ENCODE data around the gene ARHGAP29. TPM values are rescaled to one million over a fixed set of nuclear protein-coding genes. Genes with fewer than 3 reads are reported as not detected.
A peak's percentile ranks its signal among the peaks of the same experiment; 100 is the strongest.
"Not testable (repeated sequence)": the region's sequence is repeated elsewhere in the genome, so short reads cannot be mapped to it uniquely, and the experiment has no call there.

Gene ARHGAP29
- total RNA-seq, 1 experiment from 2014 or later: 161 TPM

DNA sequence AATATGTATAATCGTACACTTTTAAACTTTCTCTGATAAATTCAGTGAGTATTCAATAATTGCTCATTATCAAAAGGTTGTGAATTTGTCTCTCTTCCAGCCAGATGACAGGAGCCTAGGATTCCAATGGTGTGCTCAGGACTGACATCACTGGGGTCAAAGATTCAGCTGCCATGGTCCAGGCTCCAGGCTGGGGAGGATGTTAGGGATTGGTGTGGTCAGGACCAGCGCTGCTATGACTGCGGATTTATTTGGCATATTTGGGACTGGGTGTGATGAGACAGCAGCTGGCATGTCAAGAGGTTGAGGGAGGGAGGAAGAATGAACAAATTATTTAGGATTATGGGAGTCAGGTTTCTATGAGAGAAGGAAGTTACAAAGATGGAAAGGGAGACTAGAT is 68.3 kb downstream of the ARHGAP29 start:
- Histone ChIP-seq H3K79me2 (ENCODE audit: low read length) (peaks cover 13% of the 10 kb centered on the region; the same call in 1 of the 2 replicates), H3K36me3 (ENCODE audit: low read depth, low read length) (peaks cover 50% of the 10 kb centered on the region), H3K4me2 (ENCODE audit: low read length) (no peak overlapping the region), H2AFZ (ENCODE audit: low read length) (no peak overlapping the region), H3K9me3 (ENCODE audit: low read length) (no peaks in the 10 kb centered on the region), H3K4me1 (ENCODE audit: insufficient read depth, low read length) (no peaks in the 10 kb centered on the region), H3K27me3 (ENCODE audit: low read length) (no peaks in the 10 kb centered on the region), H3F3A (ENCODE audit: low read length, unreplicated experiment) (peaks cover 40% of the 10 kb centered on the region), H4K20me1 (ENCODE audit: low read length) (peaks cover 51% of the 10 kb centered on the region), H3K27ac (ENCODE audit: low read length) (no peak overlapping the region), H3K9me2 (replicated peaks; ENCODE audit: low read length) (no peaks in the 10 kb centered on the region), H3K9ac (ENCODE audit: low read length) (no peak overlapping the region), H3K4me3 (ENCODE audit: low read length) (no peak overlapping the region)
- TF ChIP-seq EZH2phosphoT487 (IDR thresholded peaks at IDR 0.05; ENCODE audit: borderline replicate concordance, low read length) (no peak), EZH2 (IDR thresholded peaks at IDR 0.05; ENCODE audit: low read length, unreplicated experiment) (no peak)
- TF ChIP-seq, protein P1, sequence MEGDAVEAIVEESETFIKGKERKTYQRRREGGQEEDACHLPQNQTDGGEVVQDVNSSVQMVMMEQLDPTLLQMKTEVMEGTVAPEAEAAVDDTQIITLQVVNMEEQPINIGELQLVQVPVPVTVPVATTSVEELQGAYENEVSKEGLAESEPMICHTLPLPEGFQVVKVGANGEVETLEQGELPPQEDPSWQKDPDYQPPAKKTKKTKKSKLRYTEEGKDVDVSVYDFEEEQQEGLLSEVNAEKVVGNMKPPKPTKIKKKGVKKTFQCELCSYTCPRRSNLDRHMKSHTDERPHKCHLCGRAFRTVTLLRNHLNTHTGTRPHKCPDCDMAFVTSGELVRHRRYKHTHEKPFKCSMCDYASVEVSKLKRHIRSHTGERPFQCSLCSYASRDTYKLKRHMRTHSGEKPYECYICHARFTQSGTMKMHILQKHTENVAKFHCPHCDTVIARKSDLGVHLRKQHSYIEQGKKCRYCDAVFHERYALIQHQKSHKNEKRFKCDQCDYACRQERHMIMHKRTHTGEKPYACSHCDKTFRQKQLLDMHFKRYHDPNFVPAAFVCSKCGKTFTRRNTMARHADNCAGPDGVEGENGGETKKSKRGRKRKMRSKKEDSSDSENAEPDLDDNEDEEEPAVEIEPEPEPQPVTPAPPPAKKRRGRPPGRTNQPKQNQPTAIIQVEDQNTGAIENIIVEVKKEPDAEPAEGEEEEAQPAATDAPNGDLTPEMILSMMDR (conservative IDR thresholded peaks at IDR 0.05; ENCODE audit: low read depth, low read length): no peak
- CTCF ChIA-PET: no interaction called here
- intact Hi-C loops (cut with micrococcal nuclease): loop anchor here (2.0 kb wide), 1 partner anchor 160 kb away; no protein-coding TSS in a partner anchor
- BruUV-seq (replicated peaks): no TSS peak
- DNase-seq (no peak), ATAC-seq (no peak)
- POLR2A ChIA-PET (ENCODE audit: unreplicated experiment): no interaction called here

DNA sequence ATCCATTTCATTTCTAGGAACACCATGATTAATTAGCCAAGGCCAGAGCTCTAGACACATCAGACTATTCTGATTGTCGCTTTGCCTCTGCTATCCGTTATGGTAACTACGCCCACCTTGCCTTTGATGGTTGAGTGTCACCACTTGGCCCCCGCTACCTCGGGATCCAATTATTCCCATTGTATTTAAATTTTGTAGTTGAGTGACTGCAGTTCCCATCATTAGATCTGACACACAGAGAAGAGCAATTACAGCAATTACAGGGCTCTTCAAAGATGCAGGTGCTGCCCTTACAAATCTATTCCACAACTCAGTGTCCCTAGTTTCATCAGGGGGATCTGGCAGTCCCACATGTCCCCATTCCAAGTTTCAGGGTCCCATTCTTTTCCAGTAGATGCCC is 71.5 kb downstream of the ARHGAP29 start:
- BruUV-seq (replicated peaks): TSS peak; percentile 1
- CTCF ChIA-PET: interaction anchor here (2.0 kb wide), 1 partner anchor 170 kb away, joined by 5 read pairs; no protein-coding TSS in a partner anchor

DNA sequence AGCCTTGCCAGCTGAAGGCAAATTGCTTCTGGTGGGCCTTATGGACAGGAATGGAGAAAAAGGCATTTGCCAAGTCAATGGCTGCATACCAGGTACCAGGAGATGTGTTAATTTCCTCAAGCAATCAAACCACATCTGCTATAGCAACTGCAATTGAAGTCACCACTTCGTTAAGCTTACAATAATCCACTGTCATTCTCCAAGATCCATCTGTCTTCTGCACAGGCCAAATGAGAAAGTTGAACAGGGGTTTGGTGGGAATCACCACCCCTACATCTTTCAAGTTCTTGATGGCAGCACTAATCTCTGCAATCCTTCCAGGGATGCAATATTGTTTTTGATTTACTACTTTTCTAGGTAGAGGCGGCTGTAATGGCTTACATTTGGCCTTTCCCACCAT is 72.5 kb downstream of the ARHGAP29 start:
- BruUV-seq (replicated peaks); H3K27ac ChIP-seq (ENCODE audit: low read length); H3K4me2 ChIP-seq (ENCODE audit: low read length); H3K27me3 ChIP-seq (ENCODE audit: low read length); H3K9me3 ChIP-seq (ENCODE audit: low read length); DNase-seq; H3F3A ChIP-seq (ENCODE audit: low read length, unreplicated experiment); H3K9ac ChIP-seq (ENCODE audit: low read length); H3K4me3 ChIP-seq (ENCODE audit: low read length); H3K9me2 ChIP-seq (replicated peaks; ENCODE audit: low read length); H3K79me2 ChIP-seq (ENCODE audit: low read length); POLR2A ChIA-PET (ENCODE audit: unreplicated experiment); ATAC-seq; H3K4me1 ChIP-seq (ENCODE audit: insufficient read depth, low read length); H2AFZ ChIP-seq (ENCODE audit: low read length); H3K36me3 ChIP-seq (ENCODE audit: low read depth, low read length): not testable (repeated sequence)
- peaks cover 14% of the 10 kb centered on the region for H4K20me1 ChIP-seq (ENCODE audit: low read length)
- CTCF ChIA-PET: interaction anchor here (2.0 kb wide), 1 partner anchor 171 kb away, joined by 5 read pairs; no protein-coding TSS in a partner anchor
- intact Hi-C loops (cut with micrococcal nuclease): loop anchor here (2.0 kb wide), 1 partner anchor 96 kb away; no protein-coding TSS in a partner anchor

More for the DNA sequence above, 71.5 kb downstream of the ARHGAP29 start:
- POLR2A ChIA-PET (ENCODE audit: unreplicated experiment): no interaction called here
- H3K27me3 ChIP-seq (ENCODE audit: low read length): no peaks in the 10 kb centered on the region
- H3K9me2 ChIP-seq (replicated peaks; ENCODE audit: low read length): no peaks in the 10 kb centered on the region
- H3K9ac ChIP-seq (ENCODE audit: low read length): no peak overlapping the region
- H3K4me3 ChIP-seq (ENCODE audit: low read length): no peak overlapping the region
- peaks cover 23% of the 10 kb centered on the region for H4K20me1 ChIP-seq (ENCODE audit: low read length)
- ATAC-seq (0 out of 2 replicates have a peak, but pooled peaks have one; percentile 1), DNase-seq (no peak)
- intact Hi-C loops (cut with micrococcal nuclease): loop anchor here (2.0 kb wide), 1 partner anchor 97 kb away; no protein-coding TSS in a partner anchor
- H3K79me2 ChIP-seq (ENCODE audit: low read length): no peaks in the 10 kb centered on the region
- H2AFZ ChIP-seq (ENCODE audit: low read length): no peak overlapping the region
- peaks cover 18% of the 10 kb centered on the region for H3K36me3 ChIP-seq (ENCODE audit: low read depth, low read length)
- H3K27ac ChIP-seq (ENCODE audit: low read length): no peak overlapping the region
- H3K9me3 ChIP-seq (ENCODE audit: low read length): no peaks in the 10 kb centered on the region
- no peaks in the 10 kb centered on the region for H3K4me1 ChIP-seq (ENCODE audit: insufficient read depth, low read length)
- H3F3A ChIP-seq (ENCODE audit: low read length, unreplicated experiment): peaks cover 18% of the 10 kb centered on the region
- TF ChIP-seq EZH2phosphoT487 (IDR thresholded peaks at IDR 0.05; ENCODE audit: borderline replicate concordance, low read length) (no peak), EZH2 (IDR thresholded peaks at IDR 0.05; ENCODE audit: low read length, unreplicated experiment) (no peak)
- TF ChIP-seq, protein P1 (conservative IDR thresholded peaks at IDR 0.05; ENCODE audit: low read depth, low read length): no peak
- H3K4me2 ChIP-seq (ENCODE audit: low read length): no peak overlapping the region

DNA sequence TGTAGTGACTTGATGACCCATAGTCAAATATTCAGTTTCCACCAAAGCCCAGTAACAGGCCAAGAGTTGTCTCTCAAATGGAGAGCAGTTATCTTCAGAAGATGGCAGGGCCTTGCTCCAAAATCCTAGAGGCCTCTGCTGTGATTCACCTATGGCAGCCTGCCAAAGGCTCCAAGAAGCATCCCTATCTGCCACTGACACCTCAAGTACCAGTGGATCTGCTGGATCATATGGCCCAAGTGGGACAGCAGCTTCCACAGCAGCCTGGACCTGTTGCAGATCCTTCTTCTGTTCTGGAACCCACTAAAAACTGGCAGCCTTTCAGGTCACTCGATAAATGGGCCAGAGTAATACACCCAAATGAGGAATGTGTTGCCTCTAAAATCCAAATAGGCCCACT is 73.3 kb downstream of the ARHGAP29 start:
- peak; percentile 56 for DNase-seq
- H3K9me2 ChIP-seq (replicated peaks; ENCODE audit: low read length); H3K27ac ChIP-seq (ENCODE audit: low read length); ATAC-seq; H3K36me3 ChIP-seq (ENCODE audit: low read depth, low read length); CTCF ChIA-PET; BruUV-seq (replicated peaks); H3K9me3 ChIP-seq (ENCODE audit: low read length); H3K9ac ChIP-seq (ENCODE audit: low read length); H3K27me3 ChIP-seq (ENCODE audit: low read length); H3K4me2 ChIP-seq (ENCODE audit: low read length); H2AFZ ChIP-seq (ENCODE audit: low read length); H4K20me1 ChIP-seq (ENCODE audit: low read length); H3K79me2 ChIP-seq (ENCODE audit: low read length); POLR2A ChIA-PET (ENCODE audit: unreplicated experiment); H3K4me3 ChIP-seq (ENCODE audit: low read length); H3K4me1 ChIP-seq (ENCODE audit: insufficient read depth, low read length); H3F3A ChIP-seq (ENCODE audit: low read length, unreplicated experiment): not testable (repeated sequence)
- intact Hi-C loops (cut with micrococcal nuclease): loop anchor here (2.0 kb wide), 1 partner anchor 95 kb away; no protein-coding TSS in a partner anchor

DNA sequence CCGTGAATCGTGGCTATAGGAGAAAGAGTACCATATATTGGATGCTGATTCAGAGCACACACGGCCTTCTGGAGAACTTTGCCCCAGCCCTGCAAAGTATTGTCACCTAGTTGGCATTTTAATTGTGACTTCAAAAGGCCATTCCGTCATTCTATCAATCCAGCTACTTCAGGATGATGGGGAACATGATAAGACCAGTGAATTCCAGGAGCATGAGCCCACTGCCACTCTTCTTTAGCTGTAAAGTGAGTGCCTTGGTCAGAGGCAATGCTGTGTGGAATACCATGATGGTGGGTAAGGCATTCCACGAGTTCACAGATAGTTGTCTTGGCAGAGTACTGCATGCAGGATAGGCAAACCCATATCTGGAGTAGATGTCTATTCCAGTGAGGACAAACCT is 74.1 kb downstream of the ARHGAP29 start:
- H3K4me3 ChIP-seq (ENCODE audit: low read length); POLR2A ChIA-PET (ENCODE audit: unreplicated experiment); H3K4me1 ChIP-seq (ENCODE audit: insufficient read depth, low read length); H3K4me2 ChIP-seq (ENCODE audit: low read length); H2AFZ ChIP-seq (ENCODE audit: low read length); H3K79me2 ChIP-seq (ENCODE audit: low read length); H3K9ac ChIP-seq (ENCODE audit: low read length); ATAC-seq; H3K9me2 ChIP-seq (replicated peaks; ENCODE audit: low read length); H3K27me3 ChIP-seq (ENCODE audit: low read length); BruUV-seq (replicated peaks); H4K20me1 ChIP-seq (ENCODE audit: low read length); H3K27ac ChIP-seq (ENCODE audit: low read length); H3K36me3 ChIP-seq (ENCODE audit: low read depth, low read length); DNase-seq; H3F3A ChIP-seq (ENCODE audit: low read length, unreplicated experiment); CTCF ChIA-PET; H3K9me3 ChIP-seq (ENCODE audit: low read length): not testable (repeated sequence)
- intact Hi-C loops (cut with micrococcal nuclease): loop anchor here (2.0 kb wide), 1 partner anchor 118 kb away; no protein-coding TSS in a partner anchor
